Left ventricle myocardium inferior (tissue), 1 donor: ENCODE data around the gene SNTA1. TPM values are rescaled to one million over a fixed set of nuclear protein-coding genes. Genes with fewer than 3 reads are reported as not detected.
A peak's percentile ranks its signal among the peaks of the same experiment; 100 is the strongest.

Experiments
- DNase-seq: peaks from one replicate; pipeline ENCODE4 v3.0.0-alpha.2; 2020
- H3K27ac ChIP-seq: fragments of 200-600 bp; replicated peaks from 2 replicates; pipeline ENCODE4 v1.8.0; 2021
- H3K27me3 ChIP-seq: fragments of 200-600 bp; 2 replicates; pipeline ENCODE4 v1.8.0; 2021; ENCODE audit warnings: low read depth
- H3K36me3 ChIP-seq: fragments of 200-600 bp; 2 replicates; pipeline ENCODE4 v1.8.0; 2021
- H3K4me1 ChIP-seq: fragments of 200-600 bp; 2 replicates; pipeline ENCODE4 v1.8.0; 2021
- H3K4me3 ChIP-seq: fragments of 200-600 bp; 2 replicates; pipeline ENCODE4 v1.8.0; 2021; ENCODE audit warnings: mild to moderate bottlenecking, moderate library complexity
- H3K9me3 ChIP-seq: fragments of 200-600 bp; replicated peaks from 2 replicates; pipeline ENCODE4 v1.8.0; 2021
- intact Hi-C: fragments of 100-400 bp; cut with micrococcal nuclease; formaldehyde crosslinking; loops from one replicate; pipeline ENCODE4 v1.11.0; 2022
- total RNA-seq: library from RNA; stranded (reverse); fragmentation: NEBNext Ultra II Directional; extraction: Animal tissue kit (Norgen Biotek cat#: 25700); gene quantifications from one replicate; pipeline ENCODE4 v1.2.1, GENCODE V29; 2021
- TF ChIP-seq, protein P1 (sequence below): fragments of 200-600 bp; IDR thresholded peaks from 2 replicates; pipeline ENCODE4 v1.8.0; 2021; ENCODE audit warnings: antibody characterized with exemption, mild to moderate bottlenecking, borderline replicate concordance
- donor health status: DM: no; HTN: yes; CAD: no; lungs with severe emphysema.

SNTA1 gene
- total RNA-seq, 1 donor from 2014 or later: 202 TPM

DNA sequence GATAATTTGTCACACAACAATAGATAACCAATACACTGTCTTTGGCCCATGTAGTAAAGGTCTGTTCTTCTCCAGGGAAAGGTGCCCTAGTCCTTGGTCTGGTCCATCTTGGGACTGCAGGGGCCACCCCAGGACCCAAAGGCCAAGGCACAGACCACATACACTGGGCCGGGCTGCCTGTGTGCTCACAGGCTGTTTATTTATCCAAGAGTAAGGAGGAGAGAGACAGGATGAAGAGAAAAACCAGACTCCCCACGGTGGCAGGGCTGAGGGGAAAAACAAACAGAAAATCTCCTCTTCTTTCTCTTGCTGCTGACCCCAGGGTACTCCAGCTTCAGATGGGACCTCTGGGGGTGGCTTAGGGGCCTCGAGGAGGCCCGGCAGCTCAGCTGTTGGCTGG, 35.8 kb downstream of the SNTA1 start:
- no peaks in the 10 kb centered on the region for H3K27me3 ChIP-seq
- intact Hi-C loops: no loop called here
- H3K27ac ChIP-seq: no peak overlapping the region
- H3K9me3 ChIP-seq: no peaks in the 10 kb centered on the region
- TF ChIP-seq, protein P1, sequence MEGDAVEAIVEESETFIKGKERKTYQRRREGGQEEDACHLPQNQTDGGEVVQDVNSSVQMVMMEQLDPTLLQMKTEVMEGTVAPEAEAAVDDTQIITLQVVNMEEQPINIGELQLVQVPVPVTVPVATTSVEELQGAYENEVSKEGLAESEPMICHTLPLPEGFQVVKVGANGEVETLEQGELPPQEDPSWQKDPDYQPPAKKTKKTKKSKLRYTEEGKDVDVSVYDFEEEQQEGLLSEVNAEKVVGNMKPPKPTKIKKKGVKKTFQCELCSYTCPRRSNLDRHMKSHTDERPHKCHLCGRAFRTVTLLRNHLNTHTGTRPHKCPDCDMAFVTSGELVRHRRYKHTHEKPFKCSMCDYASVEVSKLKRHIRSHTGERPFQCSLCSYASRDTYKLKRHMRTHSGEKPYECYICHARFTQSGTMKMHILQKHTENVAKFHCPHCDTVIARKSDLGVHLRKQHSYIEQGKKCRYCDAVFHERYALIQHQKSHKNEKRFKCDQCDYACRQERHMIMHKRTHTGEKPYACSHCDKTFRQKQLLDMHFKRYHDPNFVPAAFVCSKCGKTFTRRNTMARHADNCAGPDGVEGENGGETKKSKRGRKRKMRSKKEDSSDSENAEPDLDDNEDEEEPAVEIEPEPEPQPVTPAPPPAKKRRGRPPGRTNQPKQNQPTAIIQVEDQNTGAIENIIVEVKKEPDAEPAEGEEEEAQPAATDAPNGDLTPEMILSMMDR: no peak
- H3K4me1 ChIP-seq: peaks cover under 1% of the 10 kb centered on the region
- peaks cover 78% of the 10 kb centered on the region for H3K36me3 ChIP-seq
- no peak for DNase-seq
- H3K4me3 ChIP-seq: no peak overlapping the region

DNA sequence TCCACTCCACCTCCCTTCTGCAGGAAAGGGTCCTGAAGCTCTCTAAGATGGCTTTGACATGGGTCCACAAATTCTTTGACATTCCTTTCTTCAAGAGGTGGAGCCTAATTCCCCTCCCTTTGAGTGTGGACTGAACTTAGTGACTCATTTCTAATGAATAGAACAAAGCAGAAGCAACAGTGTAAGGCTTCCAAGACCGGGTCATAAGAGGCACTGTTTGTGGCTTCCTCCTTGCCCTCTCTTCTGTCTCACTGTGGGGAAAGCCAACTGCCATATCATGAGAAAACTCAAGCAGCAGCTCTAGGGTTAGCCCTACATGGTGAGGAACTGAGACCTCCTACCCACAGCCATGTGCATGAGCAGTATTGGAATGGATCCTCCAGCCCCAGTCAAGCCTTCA, 36.3 kb downstream of the SNTA1 start:
- TF ChIP-seq, protein P1: no peak

GRCh38 chr20:33404281-33404680, 39.3 kb downstream of the SNTA1 start:
- H3K9me3 ChIP-seq: no peaks in the 10 kb centered on the region
- H3K4me3 ChIP-seq: no peak overlapping the region
- H3K27me3 ChIP-seq: no peaks in the 10 kb centered on the region
- H3K36me3 ChIP-seq: peaks cover 44% of the 10 kb centered on the region
- H3K27ac ChIP-seq: no peak overlapping the region
- intact Hi-C loops: no loop called here
- H3K4me1 ChIP-seq: peaks cover 34% of the 10 kb centered on the region
- TF ChIP-seq, protein P1: no peak
- no peak for DNase-seq

More for the DNA sequence above, 36.3 kb downstream of the SNTA1 start:
- intact Hi-C loops: no loop called here
- Histone ChIP-seq H3K4me1 (peaks cover 6% of the 10 kb centered on the region), H3K4me3 (no peak overlapping the region), H3K27ac (no peak overlapping the region), H3K27me3 (no peaks in the 10 kb centered on the region), H3K9me3 (no peaks in the 10 kb centered on the region), H3K36me3 (peaks cover 73% of the 10 kb centered on the region)
- DNase-seq: no peak

DNA sequence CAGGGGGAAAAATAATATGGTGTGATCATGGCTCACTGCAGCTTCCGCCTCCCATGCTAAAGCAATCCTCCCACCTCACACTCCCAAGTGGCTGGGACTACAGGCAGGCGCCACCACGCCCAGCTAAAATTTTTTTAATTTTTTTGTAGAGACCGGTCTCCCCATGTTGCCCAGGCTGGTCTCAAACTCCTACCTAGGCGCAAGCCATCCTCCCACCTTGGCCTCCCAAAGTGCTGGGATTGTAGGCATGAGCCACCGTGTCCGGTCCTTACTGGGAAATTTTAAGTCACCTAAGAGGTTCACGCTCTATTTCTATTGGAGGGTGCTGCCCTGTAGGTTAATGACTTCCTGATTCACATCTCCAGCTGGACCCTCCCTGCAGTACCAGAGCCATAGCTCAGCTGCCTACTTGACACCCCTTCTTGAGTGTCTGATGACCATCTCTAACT, 41.6 kb downstream of the SNTA1 start:
- peaks cover 21% of the 10 kb centered on the region for H3K36me3 ChIP-seq
- H3K27me3 ChIP-seq: no peaks in the 10 kb centered on the region
- peaks cover 42% of the 10 kb centered on the region for H3K4me1 ChIP-seq
- peak overlapping the region; percentile 77 for H3K27ac ChIP-seq
- intact Hi-C loops: no loop called here
- no peaks in the 10 kb centered on the region for H3K9me3 ChIP-seq
- DNase-seq: no peak
- H3K4me3 ChIP-seq: peak overlapping the region; percentile 92
- TF ChIP-seq, protein P1: no peak

- peaks cover 42% of the 10 kb centered on the region for H3K4me1 ChIP-seq
- peaks cover 21% of the 10 kb centered on the region for H3K36me3 ChIP-seq
- H3K4me3 ChIP-seq: peak within 1 kb of the TSS; percentile 92
- intact Hi-C loops: no loop called here
- H3K9me3 ChIP-seq: no peaks in the 10 kb centered on the region
- H3K27me3 ChIP-seq: no peaks in the 10 kb centered on the region
- DNase-seq: peak; percentile 84
- TF ChIP-seq, protein P1: no peak
- peak within 1 kb of the TSS; percentile 77 for H3K27ac ChIP-seq
Measured at GRCh38 chr20:33401184-33401920, 42.2 kb downstream of the SNTA1 start, which contains the start of gene CDK5RAP1. TSS of gene CDK5RAP1 (minus strand) at chr20:33401519. CDS start at chr20:33397064, 4,455 bp downstream.
